Activated naive CD8-positive, alpha-beta T cell treated with anti-CD3 and anti-CD28 coated beads, Interleukin-2, amount 10 ng/mL, durations not matched to agents 7 days and 5 days (primary cell): ENCODE data around the gene ZNF814. TPM values are rescaled to one million over a fixed set of nuclear protein-coding genes. Genes with fewer than 3 reads are reported as not detected.
A peak's percentile ranks its signal among the peaks of the same experiment; 100 is the strongest.
"Not testable (repeated sequence)": the region's sequence is repeated elsewhere in the genome, so short reads cannot be mapped to it uniquely, and the experiment has no call there.

ENCODE experiments used
- ATAC-seq: fragments of 150-1000 bp; cut with Tn5 transposase; one replicate; pipeline ENCODE4 v1.10.0; 2021; ENCODE audit warnings: low read depth, moderate library complexity
- POLR2A ChIA-PET: fragments of 350-600 bp; sonication (Branson Sonifier 250); formaldehyde crosslinking; loops from one replicate; lab custom pipeline; 2021; ENCODE audit warnings: antibody characterized with exemption; lab: Charles Lee
- DNase-seq: peaks from one replicate; pipeline ENCODE4 v3.0.0; 2021
- H3K27ac Mint-ChIP-seq: one replicate; pipeline ENCODE4 v1.8.0; 2022; ENCODE audit warnings: mild to moderate bottlenecking, mixed read lengths
- H3K27me3 Mint-ChIP-seq: one replicate; pipeline ENCODE4 v1.8.0; 2022; ENCODE audit warnings: mild to moderate bottlenecking, moderate library complexity, mixed read lengths
- H3K36me3 Mint-ChIP-seq: one replicate; pipeline ENCODE4 v1.8.0; 2021; ENCODE audit warnings: mild to moderate bottlenecking, mixed read lengths
- H3K4me1 Mint-ChIP-seq: one replicate; pipeline ENCODE4 v1.8.0; 2021; ENCODE audit warnings: mixed read lengths
- H3K4me3 Mint-ChIP-seq: one replicate; pipeline ENCODE4 v1.8.0; 2022; ENCODE audit warnings: mild to moderate bottlenecking, moderate library complexity, mixed read lengths
- H3K9me3 Mint-ChIP-seq: one replicate; pipeline ENCODE4 v1.8.0; 2021; ENCODE audit warnings: mixed read lengths
- total RNA-seq, 2 experiments: library from RNA; stranded (reverse); gene quantifications; one replicate each; pipeline ENCODE4 v1.2.3, GENCODE V29; 2021

The ZNF814 gene
- total RNA-seq, 2 experiments from 2014 or later: 38.4 to 43.3 TPM

DNA sequence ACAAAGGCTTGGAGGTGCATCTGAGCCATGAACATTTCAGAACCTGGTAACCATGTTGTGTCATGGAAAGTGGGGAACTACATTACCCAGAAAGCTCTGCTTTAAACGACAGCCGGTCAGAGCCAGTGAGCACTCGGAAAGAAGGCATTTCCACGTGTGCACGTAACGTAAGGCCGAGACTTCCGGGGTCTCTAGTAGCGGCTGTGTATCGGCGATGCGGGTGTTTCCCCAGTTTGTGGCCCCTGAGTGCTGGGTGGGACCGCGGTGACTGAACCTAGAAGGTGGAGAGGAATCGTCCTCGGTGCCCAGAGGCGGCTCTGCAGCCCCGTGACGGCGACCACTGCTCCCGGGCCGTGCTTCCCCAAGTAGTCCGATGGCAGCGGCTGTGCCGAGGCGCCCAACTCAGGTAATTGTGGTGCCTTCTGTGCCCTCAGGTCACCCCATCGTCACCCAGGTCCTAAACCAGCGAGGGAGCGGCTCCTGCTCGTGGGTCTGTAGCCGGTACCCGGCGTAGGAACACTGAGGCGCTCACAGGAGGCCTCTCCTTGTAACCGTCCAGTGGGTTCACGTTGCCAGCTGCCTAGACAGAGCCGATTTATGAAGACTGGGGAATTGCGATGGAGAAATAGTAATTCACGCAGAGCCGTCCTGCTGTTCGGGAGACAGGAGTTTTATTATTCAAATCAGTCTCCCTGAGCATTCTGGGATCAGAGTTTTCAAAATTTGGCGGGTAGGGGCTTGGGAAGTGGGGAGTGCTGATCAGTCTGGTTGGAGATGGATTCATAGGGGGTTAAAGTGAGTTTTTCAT lies 39.0 kb downstream of the ZNF814 start, which contains the start of gene ZNF587:
TSS of gene ZNF587 (plus strand) at position 194 of the 808 bp plus-strand sequence. CDS start at position 374, 180 bp downstream.
- H3K9me3 Mint-ChIP-seq, H3K27me3 Mint-ChIP-seq: not testable (repeated sequence)
- ATAC-seq: peak; percentile 97
- Mint-ChIP-seq H3K27ac (peak within 1 kb of the TSS; percentile 86), H3K36me3 (peaks cover 49% of the 10 kb centered on the region), H3K4me1 (peaks cover 28% of the 10 kb centered on the region), H3K4me3 (peak within 1 kb of the TSS; percentile 89)
- POLR2A ChIA-PET: interaction anchor here (1.0 to 2.9 kb wide), 6 partner anchors 12 to 103 kb away, joined by 3 to 13 read pairs (median 3); partner anchors contain the start of genes ZNF417 and ZNF552
- DNase-seq: peak; percentile 74

GRCh38 chr19:57849162-57849665 lies 39.6 kb downstream of the ZNF814 start:
- H3K9me3 Mint-ChIP-seq, H3K27me3 Mint-ChIP-seq, DNase-seq, ATAC-seq: not testable (repeated sequence)
- Mint-ChIP-seq H3K27ac (peak overlapping the region; percentile 86), H3K4me1 (peaks cover 28% of the 10 kb centered on the region), H3K4me3 (peak overlapping the region; percentile 89), H3K36me3 (peaks cover 49% of the 10 kb centered on the region)
- POLR2A ChIA-PET: interaction anchor here (1.0 to 2.9 kb wide), 6 partner anchors 13 to 102 kb away, joined by 3 to 13 read pairs (median 3); partner anchors contain the start of genes ZNF417 and ZNF552

DNA sequence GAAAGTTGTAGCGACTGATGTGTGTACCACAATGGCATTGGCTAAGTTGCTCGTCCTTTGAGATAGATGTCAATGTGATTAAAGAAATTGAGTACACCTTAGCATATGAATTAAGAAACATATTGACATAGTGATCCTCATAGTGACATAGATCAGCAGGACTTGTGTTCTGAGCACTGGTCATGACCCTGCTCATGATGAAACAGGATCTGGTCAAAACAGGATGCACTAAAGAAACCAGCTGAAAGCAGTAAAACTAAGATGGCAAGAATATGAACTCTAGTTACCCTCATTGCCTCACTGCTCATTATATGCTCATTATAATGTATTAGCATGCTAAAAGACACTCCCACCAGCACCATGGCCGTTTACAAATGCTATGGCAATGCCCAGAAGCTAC lies 41.7 kb downstream of the ZNF814 start:
- H3K27me3 Mint-ChIP-seq, POLR2A ChIA-PET, DNase-seq, H3K9me3 Mint-ChIP-seq, ATAC-seq, H3K4me3 Mint-ChIP-seq: not testable (repeated sequence)
- Mint-ChIP-seq H3K36me3 (peaks cover 44% of the 10 kb centered on the region), H3K27ac (peak overlapping the region; percentile 54), H3K4me1 (peaks cover 25% of the 10 kb centered on the region)

- Mint-ChIP-seq H3K36me3 (peaks cover 49% of the 10 kb centered on the region), H3K27me3 (no peaks in the 10 kb centered on the region), H3K4me3 (no peak overlapping the region), H3K4me1 (peaks cover 16% of the 10 kb centered on the region), H3K9me3 (no peaks in the 10 kb centered on the region), H3K27ac (no peak overlapping the region)
- DNase-seq (no peak), ATAC-seq (no peak)
- POLR2A ChIA-PET: no interaction called here
Observed at GRCh38 chr19:57841122-57841763, 47.6 kb downstream of the ZNF814 start.

- H3K27ac Mint-ChIP-seq: peak overlapping the region; percentile 43
- POLR2A ChIA-PET, H3K4me3 Mint-ChIP-seq, DNase-seq, H3K9me3 Mint-ChIP-seq, H3K27me3 Mint-ChIP-seq: not testable (repeated sequence)
- peak; percentile 18 for ATAC-seq
- peaks cover 35% of the 10 kb centered on the region for H3K36me3 Mint-ChIP-seq
- H3K4me1 Mint-ChIP-seq: peaks cover 16% of the 10 kb centered on the region
Observed at GRCh38 chr19:57838622-57839191, 50.1 kb downstream of the ZNF814 start.

- not testable (repeated sequence) for H3K27me3 Mint-ChIP-seq
Observed at GRCh38 chr19:57836991-57837390, 51.8 kb downstream of the ZNF814 start.

DNA sequence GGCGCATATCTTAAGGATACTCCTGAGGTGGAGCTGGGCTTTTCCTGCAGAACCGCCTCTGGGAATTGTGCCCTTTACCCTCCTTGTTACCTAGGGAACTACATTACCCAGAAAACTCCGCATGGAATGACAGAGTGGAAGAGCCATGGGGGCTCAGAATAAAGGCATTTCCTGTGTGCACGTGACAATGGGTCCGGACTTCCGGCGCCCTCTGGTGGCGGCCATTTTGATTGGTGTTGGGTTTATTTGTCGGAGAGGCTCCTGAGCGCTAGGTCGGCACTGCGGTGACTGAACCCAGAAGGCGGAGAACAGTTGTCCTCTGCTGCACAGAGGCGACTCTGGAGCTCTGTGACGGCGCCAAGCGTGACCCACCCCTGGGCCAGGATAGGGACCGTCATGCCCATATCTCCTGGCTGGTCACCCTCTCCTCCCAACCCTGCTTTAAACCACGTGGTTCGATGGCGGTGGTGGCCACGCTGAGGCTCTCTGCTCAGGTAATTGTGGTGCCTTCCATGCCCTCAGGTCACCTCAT lies 58.7 kb downstream of the ZNF814 start, which contains the start of gene ZNF587B:
TSS of gene ZNF587B (plus strand) at position 229 of the 532 bp plus-strand sequence. CDS start at position 459, 230 bp downstream.
- ATAC-seq: peak; percentile 58

More at GRCh38 chr19:57836991-57837390, 51.8 kb downstream of the ZNF814 start:
- ATAC-seq, H3K9me3 Mint-ChIP-seq, H3K4me3 Mint-ChIP-seq, DNase-seq, H3K27ac Mint-ChIP-seq, POLR2A ChIA-PET: not testable (repeated sequence)
- peaks cover 17% of the 10 kb centered on the region for H3K4me1 Mint-ChIP-seq
- peaks cover 24% of the 10 kb centered on the region for H3K36me3 Mint-ChIP-seq

GRCh38 chr19:57829316-57829715 lies 59.5 kb downstream of the ZNF814 start:
- no peak overlapping the region for H3K27ac Mint-ChIP-seq
- no peaks in the 10 kb centered on the region for H3K27me3 Mint-ChIP-seq
- DNase-seq (no peak), ATAC-seq (no peak)
- POLR2A ChIA-PET: interaction anchor here (2.0 kb wide), 1 partner anchor 10 kb away, joined by 5 read pairs; no protein-coding TSS in a partner anchor
- H3K36me3 Mint-ChIP-seq: peaks cover 35% of the 10 kb centered on the region
- peaks cover 1% of the 10 kb centered on the region for H3K9me3 Mint-ChIP-seq
- no peak overlapping the region for H3K4me3 Mint-ChIP-seq
- H3K4me1 Mint-ChIP-seq: peaks cover 11% of the 10 kb centered on the region

More for the DNA sequence above, 58.7 kb downstream of the ZNF814 start, which contains the start of gene ZNF587B:
- H3K27ac Mint-ChIP-seq: peak within 1 kb of the TSS; percentile 25
- no peaks in the 10 kb centered on the region for H3K27me3 Mint-ChIP-seq
- peaks cover 32% of the 10 kb centered on the region for H3K36me3 Mint-ChIP-seq
- H3K4me1 Mint-ChIP-seq: peaks cover 10% of the 10 kb centered on the region
- POLR2A ChIA-PET: interaction anchor here (2.0 kb wide), 1 partner anchor 11 kb away, joined by 5 read pairs; no protein-coding TSS in a partner anchor
- peak within 1 kb of the TSS; percentile 64 for H3K4me3 Mint-ChIP-seq
- peaks cover 1% of the 10 kb centered on the region for H3K9me3 Mint-ChIP-seq
- peak; percentile 51 for DNase-seq

GRCh38 chr19:57825511-57825910 lies 63.3 kb downstream of the ZNF814 start:
- H3K36me3 Mint-ChIP-seq: peaks cover 46% of the 10 kb centered on the region
- ATAC-seq (no peak), DNase-seq (no peak)
- H3K4me3 Mint-ChIP-seq: no peak overlapping the region
- H3K4me1 Mint-ChIP-seq: peaks cover 33% of the 10 kb centered on the region
- H3K27me3 Mint-ChIP-seq: no peaks in the 10 kb centered on the region
- H3K27ac Mint-ChIP-seq: no peak overlapping the region
- peaks cover 1% of the 10 kb centered on the region for H3K9me3 Mint-ChIP-seq
- POLR2A ChIA-PET: no interaction called here

GRCh38 chr19:57823608-57824007 lies 65.2 kb downstream of the ZNF814 start:
- H3K4me3 Mint-ChIP-seq, POLR2A ChIA-PET, ATAC-seq, H3K27me3 Mint-ChIP-seq, H3K9me3 Mint-ChIP-seq, H3K27ac Mint-ChIP-seq, DNase-seq: not testable (repeated sequence)
- H3K4me1 Mint-ChIP-seq: peaks cover 30% of the 10 kb centered on the region
- H3K36me3 Mint-ChIP-seq: peaks cover 36% of the 10 kb centered on the region

- H3K4me3 Mint-ChIP-seq, ATAC-seq, DNase-seq, POLR2A ChIA-PET, H3K9me3 Mint-ChIP-seq, H3K27ac Mint-ChIP-seq, H3K27me3 Mint-ChIP-seq: not testable (repeated sequence)
- Mint-ChIP-seq H3K4me1 (peaks cover 33% of the 10 kb centered on the region), H3K36me3 (peaks cover 36% of the 10 kb centered on the region)
Observed at GRCh38 chr19:57823155-57823554, 65.7 kb downstream of the ZNF814 start.

- H3K36me3 Mint-ChIP-seq: peaks cover 30% of the 10 kb centered on the region
- POLR2A ChIA-PET: interaction anchor here (2.5 kb wide), 1 partner anchor 181 kb away, joined by 9 read pairs; the partner anchor contains the start of gene ZNF606
- H3K27me3 Mint-ChIP-seq, DNase-seq, H3K27ac Mint-ChIP-seq, ATAC-seq, H3K4me3 Mint-ChIP-seq, H3K9me3 Mint-ChIP-seq: not testable (repeated sequence)
- H3K4me1 Mint-ChIP-seq: peaks cover 33% of the 10 kb centered on the region
Observed at GRCh38 chr19:57821501-57821900, 67.3 kb downstream of the ZNF814 start.
